H7 (cell line): ENCODE results near the gene MRPS7. TPM values are rescaled to one million over a fixed set of nuclear protein-coding genes. Genes with fewer than 3 reads are reported as not detected.
"Not testable (repeated sequence)": the region's sequence is repeated elsewhere in the genome, so short reads cannot be mapped to it uniquely, and the experiment has no call there.

Source experiments
- DNase-seq: peaks from one replicate; pipeline ENCODE4 v3.0.0; 2012
- H3K27me3 ChIP-seq: 2 replicates; pipeline ENCODE4 v1.6.0; 2011; ENCODE audit warnings: mild to moderate bottlenecking, low read length; ENCODE audit not compliant: control insufficient read depth, insufficient read depth
- H3K36me3 ChIP-seq: replicated peaks from 2 replicates; pipeline ENCODE4 v1.5.1; 2011; ENCODE audit warnings: low read length; ENCODE audit not compliant: control insufficient read depth, insufficient read depth
- H3K4me3 ChIP-seq: 2 replicates; pipeline ENCODE4 v1.5.1; 2011; ENCODE audit warnings: low read depth, mild to moderate bottlenecking, control low read depth, low read length, moderate library complexity; ENCODE audit not compliant: insufficient read depth
- total RNA-seq: library from RNA; depleted of rRNA; stranded (reverse); fragments of >200 nt; shearing (Covaris generic); gene quantifications from 2 replicates; pipeline ENCODE4 v1.2.3, GENCODE V29; 2014

MRPS7 gene
- total RNA-seq, 1 experiment from 2014 or later = 166 TPM

DNA sequence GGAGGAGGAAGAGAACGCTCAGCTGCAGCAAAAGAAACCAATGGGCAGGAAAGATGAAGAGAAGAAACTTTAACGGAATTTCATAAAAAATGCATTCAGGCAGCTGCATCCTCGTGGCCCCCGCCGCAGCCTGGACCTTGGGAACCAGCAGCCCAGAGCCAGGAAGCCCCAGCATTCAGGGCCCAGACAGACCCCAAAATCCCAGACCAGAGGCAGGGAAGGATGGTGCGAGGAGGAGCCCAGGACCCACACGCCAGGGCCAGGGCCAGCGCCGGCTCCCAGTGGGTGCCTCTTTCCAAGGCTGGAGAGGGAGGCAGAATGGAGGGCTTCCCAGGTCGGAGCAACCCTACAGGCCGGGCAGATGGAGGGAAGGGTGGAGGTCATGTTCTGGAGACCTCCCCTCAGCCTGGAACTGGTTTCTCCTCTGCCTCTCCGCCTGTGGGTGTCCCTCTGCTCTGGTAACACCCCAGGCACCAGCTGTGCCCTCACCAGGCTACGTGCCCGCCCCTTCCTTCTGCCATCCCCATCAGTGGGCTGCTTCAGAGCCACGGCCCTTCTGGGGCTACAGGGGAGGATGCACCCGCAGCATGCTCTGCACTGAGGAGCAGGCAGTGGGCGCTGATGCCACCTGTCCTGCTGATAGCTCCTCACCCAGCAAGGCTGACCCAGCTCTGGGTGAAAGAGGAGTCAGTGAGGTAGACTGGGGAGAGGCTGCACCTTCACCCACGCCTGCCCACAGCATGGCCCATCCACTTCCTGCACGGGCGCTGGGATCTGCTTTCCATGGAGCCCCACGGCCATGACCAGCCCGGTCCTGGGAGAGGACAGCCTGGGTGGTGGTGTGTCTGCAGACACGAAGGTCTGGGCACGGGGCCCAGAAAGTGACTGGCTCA, 10.5 kb downstream of the MRPS7 start:
- Histone ChIP-seq H3K36me3 (peaks cover 5% of the 10 kb centered on the region), H3K27me3 (peaks cover 4% of the 10 kb centered on the region; the same call in 1 of the 2 replicates), H3K4me3 (peak overlapping the region; percentile 80)
- peak; percentile 70 for DNase-seq

DNA sequence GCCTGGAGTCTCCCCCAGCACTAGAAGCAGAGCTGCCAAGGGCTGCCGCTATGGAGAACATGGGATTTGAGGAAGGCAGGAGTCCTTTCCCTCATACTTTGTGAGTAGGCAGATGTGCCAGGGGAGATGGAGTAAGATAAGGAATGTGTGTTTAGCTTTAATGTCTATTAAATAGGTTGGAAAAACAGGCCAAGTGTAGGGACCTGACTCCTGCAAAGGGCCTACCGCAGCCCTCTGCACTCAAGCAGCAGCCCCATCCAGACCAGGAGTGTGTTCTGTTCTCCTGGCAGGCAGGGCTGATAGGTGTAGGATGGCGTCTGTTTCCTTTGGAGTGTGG, 11.1 kb downstream of the MRPS7 start:
- Histone ChIP-seq H3K27me3 (peaks cover 4% of the 10 kb centered on the region; the same call in 1 of the 2 replicates), H3K36me3 (peaks cover 5% of the 10 kb centered on the region), H3K4me3 (no peak overlapping the region)
- no peak for DNase-seq

DNA sequence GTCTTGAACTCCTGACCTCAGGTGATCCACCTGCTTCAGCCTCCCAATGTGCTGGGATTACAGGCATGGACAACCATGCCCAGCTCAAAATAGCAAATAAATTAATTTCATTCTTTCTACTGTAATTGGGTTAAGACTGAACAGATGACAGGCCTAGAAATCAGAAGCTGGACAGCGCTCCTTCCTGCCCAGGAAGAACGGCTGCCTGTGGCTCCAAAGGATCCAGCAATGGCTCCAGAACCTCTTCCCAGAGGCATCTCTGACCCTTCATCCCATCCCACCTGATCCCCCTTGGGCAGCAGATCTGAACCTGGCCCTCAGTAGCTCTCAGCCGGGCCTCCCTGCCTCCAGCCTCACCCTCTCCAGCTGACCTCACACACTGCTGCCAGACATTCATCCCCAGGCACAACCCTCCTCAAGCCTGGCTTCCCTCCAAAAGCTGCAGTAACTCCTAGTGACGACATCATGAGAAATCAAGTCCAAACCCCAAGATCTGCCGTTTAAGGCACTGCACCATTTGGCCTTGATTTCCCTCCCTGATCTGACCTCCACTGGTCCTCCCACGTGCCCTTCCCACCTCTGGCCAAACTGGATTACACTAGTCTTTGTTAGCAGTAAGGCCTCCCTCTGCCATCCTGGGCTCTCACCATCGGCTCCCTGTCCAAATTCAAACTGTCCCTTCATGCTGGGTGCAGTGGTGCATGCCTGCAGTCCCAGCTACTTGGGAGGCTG, 12.5 kb downstream of the MRPS7 start:
- peaks cover 4% of the 10 kb centered on the region; the same call in 1 of the 2 replicates for H3K27me3 ChIP-seq
- DNase-seq = no peak
- no peak overlapping the region for H3K4me3 ChIP-seq
- peaks cover 5% of the 10 kb centered on the region for H3K36me3 ChIP-seq

DNA sequence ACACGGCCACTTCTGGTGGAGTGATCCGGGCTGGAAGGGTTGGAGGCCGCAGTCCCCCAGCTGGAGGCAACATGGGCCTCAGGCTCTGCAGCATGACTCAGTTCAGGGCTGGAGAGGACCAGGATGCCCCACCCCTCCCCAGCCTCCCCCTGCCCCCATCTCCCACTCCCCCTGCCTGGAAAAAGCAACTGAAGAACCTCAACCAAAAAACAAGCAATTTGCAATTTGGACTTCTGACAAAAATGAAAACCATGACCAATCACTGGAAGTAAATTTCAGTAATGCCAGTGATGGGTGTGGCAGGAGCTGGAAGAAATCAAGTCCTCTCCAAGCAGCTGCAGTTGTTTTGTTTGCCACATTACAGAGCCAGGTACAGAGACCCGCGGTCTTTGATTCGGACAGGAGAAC, 16.0 kb downstream of the MRPS7 start:
- H3K27me3 ChIP-seq = no peaks in the 10 kb centered on the region
- DNase-seq = no peak
- H3K4me3 ChIP-seq = no peak overlapping the region
- H3K36me3 ChIP-seq = peaks cover 5% of the 10 kb centered on the region

DNA sequence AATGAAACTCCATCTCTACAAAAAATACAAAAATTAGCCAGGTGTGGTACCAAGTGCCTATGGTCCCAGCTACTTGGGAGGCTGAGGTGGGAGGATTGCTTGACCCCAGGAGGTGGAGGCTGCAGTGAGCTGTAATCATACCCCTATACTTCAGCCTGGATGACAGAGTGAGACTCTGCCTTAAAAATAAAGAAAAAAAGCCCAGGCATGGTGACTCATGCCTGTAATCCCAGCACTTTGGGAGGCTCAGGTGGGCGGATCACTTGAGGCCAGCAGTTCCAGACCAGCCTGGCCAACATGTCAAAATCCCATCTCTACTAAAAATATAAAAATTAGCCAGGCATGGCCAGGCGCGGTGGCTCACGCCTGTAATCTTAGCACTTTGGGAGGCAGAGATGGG, 18.5 kb downstream of the MRPS7 start:
- not testable (repeated sequence) for DNase-seq, H3K36me3 ChIP-seq, H3K27me3 ChIP-seq

DNA sequence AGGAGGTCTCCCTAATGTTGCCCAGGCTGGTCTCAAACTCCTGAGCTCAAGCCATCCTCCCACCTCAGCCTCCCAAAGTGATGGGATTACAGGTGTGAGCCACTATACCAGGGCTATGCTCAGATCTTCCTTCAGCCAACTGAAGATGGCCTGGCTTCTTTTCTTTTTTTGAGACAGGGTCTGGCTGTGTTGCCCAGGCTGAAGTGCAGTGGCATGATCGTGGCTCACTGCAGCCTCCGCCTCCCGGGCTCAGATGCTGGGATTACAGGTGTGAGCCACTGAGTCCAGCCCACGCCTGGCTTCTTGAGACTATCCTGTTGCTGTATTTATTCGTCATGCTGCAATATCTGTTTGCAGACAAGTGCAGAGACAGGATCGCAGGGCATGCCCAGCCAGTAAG, 23.4 kb downstream of the MRPS7 start:
- DNase-seq = no peak
- peaks cover 9% of the 10 kb centered on the region for H3K36me3 ChIP-seq

More for the DNA sequence above, 18.5 kb downstream of the MRPS7 start:
- not testable (repeated sequence) for H3K4me3 ChIP-seq

DNA sequence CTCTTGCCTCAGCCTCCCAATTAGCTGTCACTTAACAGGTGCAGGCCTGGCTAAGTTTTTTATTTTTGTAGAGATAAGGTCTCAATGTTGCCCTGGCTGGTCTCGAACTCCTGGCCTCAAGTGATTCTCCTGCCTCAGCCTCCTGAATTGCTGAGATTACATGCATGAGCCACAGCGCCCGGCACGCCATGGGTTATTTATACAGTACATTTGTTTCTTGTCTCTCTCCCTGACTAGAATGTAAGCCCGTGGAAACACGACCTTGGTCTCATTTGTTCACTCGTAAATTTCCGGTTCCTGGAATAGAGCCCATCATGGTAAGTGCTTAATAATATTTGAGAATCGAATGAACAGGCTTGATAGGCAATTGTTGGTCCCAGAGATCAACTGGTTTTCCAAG, 25.5 kb downstream of the MRPS7 start:
- DNase-seq = no peak
- Histone ChIP-seq H3K36me3 (peaks cover 9% of the 10 kb centered on the region), H3K4me3 (no peak overlapping the region), H3K27me3 (no peaks in the 10 kb centered on the region)

More for the DNA sequence above, 23.4 kb downstream of the MRPS7 start:
- Histone ChIP-seq H3K27me3 (no peaks in the 10 kb centered on the region), H3K4me3 (no peak overlapping the region)

DNA sequence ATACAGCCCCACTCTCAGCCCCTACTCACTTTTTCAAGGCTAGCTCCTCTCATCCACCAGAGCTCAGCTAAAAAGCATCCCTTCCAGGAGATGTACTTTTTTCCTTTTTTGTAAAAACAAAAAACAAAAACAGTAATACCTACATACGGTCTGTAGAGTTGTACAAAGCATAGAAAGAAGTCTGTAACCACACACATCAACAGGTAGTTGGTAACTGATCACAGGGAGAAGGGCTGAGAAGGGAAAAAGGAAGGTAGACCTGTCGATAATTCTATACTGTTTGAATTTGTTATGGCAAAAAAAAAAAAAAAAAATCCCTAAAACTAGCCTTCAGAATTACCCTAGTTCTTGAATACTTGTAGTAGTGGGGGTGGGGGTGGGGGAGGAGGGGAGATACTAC, 26.7 kb downstream of the MRPS7 start:
- no peak for DNase-seq
- Histone ChIP-seq H3K27me3 (no peaks in the 10 kb centered on the region), H3K4me3 (peak overlapping the region; percentile 82)

DNA sequence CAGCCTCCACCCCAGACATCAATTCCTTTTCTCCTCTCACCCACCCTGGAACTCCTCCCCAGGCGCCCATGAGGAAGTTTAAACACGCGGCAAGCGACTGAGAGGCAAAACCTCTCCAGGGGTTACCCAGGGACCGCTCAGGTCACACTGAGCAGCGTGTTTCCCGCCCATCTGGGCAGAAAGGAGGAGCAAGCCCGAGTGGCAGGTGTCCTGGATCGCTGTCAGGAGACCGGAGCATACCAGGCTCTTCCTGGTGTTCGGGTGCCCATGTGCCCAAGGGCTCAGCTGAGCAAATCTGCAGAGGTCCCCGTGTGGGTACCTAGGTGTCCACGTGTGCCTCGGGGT, 27.1 kb downstream of the MRPS7 start:
- peaks cover 9% of the 10 kb centered on the region for H3K36me3 ChIP-seq
- peak; percentile 84 for DNase-seq
- H3K27me3 ChIP-seq = no peaks in the 10 kb centered on the region
- peak overlapping the region; percentile 82 for H3K4me3 ChIP-seq

More for the DNA sequence above, 26.7 kb downstream of the MRPS7 start:
- peaks cover 9% of the 10 kb centered on the region for H3K36me3 ChIP-seq

DNA sequence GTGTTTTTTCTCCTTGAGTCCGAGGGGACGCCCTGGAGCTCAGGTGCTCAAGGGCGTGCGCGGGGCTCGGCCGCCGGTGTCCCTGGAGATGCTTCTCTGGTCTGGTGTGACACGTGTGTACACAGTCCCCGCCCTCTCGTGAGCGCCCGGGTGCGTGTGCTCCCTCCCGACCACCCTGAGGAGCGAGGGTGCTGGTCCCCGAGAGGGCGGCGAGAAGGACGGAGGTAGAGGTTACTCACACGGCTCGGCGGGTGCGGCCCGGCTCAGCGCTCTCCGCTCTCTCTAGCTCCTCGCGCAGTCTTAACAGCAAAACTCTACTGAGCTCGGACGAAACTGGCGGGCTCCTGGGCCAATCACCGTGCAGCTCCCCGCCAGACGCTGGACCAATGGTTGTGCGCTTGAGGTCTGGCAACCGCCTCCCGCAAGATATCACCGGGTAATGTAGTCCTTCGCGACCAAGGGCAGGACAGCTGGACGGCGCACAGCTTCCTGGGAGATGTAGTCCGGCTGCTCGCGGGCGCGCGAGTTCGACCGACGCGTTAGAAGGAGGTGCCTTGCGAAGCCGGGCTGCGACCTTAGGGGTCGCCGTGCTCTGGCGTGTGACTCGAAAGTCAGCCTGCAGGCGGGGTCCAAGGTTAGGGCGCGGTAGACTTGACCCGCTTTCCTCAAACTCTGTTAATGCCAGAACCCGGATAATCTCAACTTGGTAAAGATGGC, 27.6 kb downstream of the MRPS7 start, which contains the start of gene SLC25A19:
Gene SLC25A19 (minus strand): TSS at position 319 of the 717 bp plus-strand sequence. CDS start 2,669 bp downstream, outside the sequence.
- H3K27me3 ChIP-seq = no peaks in the 10 kb centered on the region
- H3K36me3 ChIP-seq = peaks cover 9% of the 10 kb centered on the region
- peak within 1 kb of the TSS; percentile 82 for H3K4me3 ChIP-seq
- peak; percentile 99 for DNase-seq

DNA sequence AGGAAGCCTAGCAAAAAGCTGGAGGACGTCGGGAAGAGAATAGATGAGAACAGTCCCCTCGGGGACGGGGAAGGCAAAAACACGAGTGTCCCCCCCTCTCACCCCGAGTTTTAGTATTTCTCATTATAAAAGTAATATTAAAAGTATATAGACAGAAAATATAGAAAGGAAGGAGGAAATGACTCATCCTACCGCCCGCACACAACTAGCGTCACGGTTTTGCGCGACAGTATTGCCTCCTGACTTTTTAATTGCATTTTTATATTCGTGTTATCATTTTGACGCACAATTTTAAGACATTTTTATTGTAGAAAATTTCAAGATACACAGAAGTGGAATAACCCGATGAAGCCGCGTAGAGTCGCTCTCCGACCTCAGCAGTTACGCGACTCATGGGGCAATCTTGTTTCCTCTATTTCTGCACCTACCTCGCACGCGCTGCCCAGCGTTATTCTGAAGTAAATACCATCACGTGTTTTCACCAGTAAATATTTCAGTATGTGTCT, 28.2 kb downstream of the MRPS7 start:
- Histone ChIP-seq H3K27me3 (no peaks in the 10 kb centered on the region), H3K36me3 (peaks cover 9% of the 10 kb centered on the region), H3K4me3 (peak overlapping the region; percentile 51)
- no peak for DNase-seq

DNA sequence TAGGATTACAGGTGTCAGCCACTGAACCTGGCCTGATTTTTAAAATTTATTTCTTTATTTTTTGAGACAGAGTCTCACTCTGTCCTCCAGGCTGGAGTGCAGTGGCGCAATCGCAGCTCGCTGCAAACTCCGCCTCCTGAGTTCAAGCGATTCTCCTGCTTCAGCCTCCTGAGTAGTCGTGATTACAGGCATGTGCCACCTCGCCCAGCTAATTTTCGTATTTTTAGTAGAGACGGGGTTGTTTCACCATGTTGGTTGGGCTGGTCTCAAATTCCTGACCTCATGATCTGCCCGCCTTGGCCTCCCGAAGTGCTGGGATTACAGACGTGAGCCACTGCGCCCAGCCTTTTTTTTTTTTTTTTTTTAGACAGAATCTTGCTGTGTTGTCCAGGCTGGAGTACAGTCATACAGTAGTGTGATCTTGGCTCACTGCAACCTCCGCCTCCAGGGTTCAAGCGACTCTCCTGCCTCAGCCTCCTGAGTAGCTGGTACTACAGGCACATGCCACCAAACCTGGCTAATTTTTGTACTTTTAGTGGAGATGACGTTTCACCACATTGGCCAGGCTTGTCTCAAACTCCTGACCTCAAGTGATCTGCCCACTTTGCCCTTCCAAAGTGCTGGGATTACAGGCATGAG, 31.2 kb downstream of the MRPS7 start:
- not testable (repeated sequence) for DNase-seq, H3K27me3 ChIP-seq, H3K4me3 ChIP-seq, H3K36me3 ChIP-seq

DNA sequence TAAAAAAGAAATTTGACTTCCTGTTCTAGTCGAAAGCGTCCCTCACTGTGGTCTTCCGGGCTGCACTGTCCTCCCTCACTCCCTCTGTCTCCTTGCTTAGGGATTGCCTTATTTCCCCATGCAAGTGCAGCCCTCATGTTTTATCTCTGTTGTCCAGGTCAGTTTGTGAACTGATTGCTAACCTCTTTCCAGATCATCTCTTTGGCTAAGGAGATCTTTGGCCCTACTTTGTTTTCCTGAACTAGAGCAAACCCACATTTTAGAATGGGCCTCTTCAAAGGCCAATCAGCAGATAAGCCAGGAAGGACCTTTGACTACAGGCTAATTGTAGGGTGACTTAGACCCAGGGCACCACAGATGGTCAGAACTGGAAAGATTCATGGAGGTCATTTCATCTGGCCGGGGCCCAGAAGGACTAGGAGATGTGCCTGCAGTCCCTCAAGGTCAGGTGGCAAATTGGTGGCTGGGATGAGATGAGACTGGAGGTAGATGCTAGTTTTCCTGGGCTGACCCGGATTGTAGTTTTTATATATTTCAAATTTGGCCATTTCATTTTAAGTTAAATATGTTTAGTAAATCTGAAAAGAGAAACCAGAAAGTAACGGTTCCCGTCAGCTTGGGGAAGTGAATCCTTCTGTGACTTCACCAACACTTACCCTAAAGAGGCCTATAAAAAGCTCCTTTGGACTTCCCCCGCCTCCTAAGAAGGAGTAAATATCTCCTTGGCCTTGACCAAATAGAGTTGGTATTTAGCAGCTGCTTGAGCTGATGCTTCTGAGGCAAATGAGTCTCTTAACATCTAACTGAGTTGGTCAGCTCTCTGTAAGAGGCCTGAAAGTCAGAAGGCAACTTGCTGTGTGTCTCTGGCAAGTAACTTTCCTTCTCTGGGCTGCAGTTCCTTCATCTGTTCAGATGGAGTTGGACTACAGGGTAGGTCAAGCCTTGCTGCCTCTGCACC, 33.8 kb downstream of the MRPS7 start:
- H3K36me3 ChIP-seq = no peaks in the 10 kb centered on the region

More for the DNA sequence above, 33.8 kb downstream of the MRPS7 start:
- no peak for DNase-seq
- H3K4me3 ChIP-seq = no peak overlapping the region
- H3K27me3 ChIP-seq = no peaks in the 10 kb centered on the region
